SK-N-DZ (cell line): Measurements from ENCODE around the gene ATF7.
"Not testable (repeated sequence)": the region's sequence is repeated elsewhere in the genome, so short reads cannot be mapped to it uniquely, and the experiment has no call there.

Experiments used
- DNase-seq: peaks from one replicate; pipeline ENCODE4 v3.0.0-alpha.2; 2015; ENCODE audit warnings: low spot score

Gene ATF7

DNA sequence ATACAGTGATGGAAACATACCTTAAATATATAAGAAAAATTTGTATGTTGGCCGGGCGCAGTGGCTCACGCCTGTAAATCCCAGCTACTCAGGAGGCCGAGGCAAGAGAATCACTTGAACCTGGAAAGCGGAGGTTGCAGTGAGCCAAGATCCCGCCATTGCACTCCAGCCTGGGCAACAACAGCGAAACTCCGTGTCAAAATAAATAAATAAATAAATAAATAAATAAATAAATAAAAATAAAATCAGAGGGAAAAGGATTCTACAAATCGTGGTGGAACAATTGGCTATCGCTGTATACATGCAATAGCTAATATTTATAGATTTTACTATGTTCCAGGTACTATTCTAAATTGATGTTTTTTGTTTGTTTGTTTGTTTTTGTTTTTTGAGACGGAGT lies 1.7 kb upstream of the ATF7 start:
- no peak for DNase-seq

DNA sequence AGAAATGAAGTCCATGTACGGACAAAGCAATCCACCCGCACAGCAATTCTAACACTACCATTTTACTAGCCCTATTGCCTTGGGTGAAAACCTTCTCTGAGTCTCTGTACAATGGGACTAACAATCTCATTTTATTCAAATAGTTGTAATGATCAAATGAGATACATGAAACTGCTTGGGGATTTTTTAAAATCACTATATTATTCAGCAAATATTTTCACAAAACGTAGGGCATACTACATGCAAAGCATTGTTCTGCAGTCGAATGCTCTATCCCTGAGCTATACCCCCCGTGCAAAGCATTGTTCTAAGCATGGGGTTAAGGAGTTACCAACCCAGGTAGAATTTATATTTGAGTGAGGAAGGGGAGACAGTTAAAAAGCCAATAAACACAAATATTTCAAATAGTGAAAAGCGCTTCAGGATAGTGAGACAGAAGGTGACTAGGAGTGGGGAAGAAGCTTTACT lies 554 bp upstream of the ATF7 start:
- no peak for DNase-seq

DNA sequence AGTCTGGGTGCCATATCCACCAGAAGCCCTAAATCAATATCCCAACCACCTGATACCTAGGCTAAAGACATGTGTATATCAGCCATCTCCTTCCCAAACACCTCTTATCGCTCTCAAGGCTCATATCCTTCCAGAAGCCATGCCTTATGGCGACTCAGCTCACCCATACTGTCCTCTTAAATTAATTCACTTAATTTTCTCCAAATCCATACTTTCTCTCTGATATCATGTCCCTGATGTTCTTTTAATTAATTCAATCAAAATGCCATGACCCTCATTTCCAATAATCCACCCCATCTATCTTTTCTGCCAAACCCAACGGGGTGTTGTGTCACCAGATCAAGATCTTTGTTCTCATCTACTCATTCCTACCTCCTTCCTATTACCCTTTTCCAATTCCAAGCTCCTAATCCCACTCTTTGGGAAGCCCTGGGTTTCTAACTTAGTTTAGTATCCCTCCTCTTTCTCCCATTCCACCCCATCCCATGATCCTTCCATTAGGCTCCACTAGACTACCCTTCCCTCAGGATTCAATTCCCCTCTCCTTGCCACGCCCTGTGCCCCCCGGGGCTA lies 723 bp downstream of the ATF7 start:
- DNase-seq: no peak

DNA sequence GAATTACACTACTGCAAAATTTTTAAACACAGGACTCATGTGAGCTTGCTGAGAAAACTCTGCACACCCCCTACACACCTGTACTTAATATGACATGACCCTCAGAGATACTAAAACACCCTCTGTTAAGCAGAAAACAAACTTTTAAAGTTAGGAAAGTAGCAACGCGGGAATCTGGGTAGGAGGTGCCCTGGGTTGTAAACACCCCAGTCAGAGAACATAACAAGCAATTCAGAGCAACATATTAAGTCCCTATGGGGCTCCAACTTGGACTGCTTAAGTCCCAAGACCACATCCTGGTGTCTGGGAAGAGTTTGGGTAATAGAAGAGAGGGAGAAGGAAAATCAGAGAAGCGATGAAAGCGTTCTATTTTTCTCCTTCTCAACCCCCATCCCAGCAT lies 1.2 kb downstream of the ATF7 start:
- no peak for DNase-seq

DNA sequence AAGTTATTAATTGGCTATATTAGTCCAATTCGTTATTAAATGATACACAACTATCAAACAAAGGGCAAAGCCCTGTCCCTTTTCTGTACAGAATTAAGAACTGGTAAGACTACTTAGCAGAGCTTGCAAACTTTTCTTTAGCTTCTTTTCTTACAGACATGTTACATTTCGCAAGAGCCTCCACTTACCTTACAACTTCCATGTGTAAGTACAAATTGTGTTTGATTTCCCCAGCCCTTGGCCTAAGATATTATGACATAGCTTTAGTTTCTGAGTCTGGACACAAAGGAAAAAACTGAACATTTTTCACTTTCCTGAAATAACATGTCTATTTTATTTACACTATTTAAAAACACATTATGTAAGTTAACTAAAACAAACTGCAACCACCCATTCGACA lies 1.7 kb downstream of the ATF7 start:
- DNase-seq: no peak

DNA sequence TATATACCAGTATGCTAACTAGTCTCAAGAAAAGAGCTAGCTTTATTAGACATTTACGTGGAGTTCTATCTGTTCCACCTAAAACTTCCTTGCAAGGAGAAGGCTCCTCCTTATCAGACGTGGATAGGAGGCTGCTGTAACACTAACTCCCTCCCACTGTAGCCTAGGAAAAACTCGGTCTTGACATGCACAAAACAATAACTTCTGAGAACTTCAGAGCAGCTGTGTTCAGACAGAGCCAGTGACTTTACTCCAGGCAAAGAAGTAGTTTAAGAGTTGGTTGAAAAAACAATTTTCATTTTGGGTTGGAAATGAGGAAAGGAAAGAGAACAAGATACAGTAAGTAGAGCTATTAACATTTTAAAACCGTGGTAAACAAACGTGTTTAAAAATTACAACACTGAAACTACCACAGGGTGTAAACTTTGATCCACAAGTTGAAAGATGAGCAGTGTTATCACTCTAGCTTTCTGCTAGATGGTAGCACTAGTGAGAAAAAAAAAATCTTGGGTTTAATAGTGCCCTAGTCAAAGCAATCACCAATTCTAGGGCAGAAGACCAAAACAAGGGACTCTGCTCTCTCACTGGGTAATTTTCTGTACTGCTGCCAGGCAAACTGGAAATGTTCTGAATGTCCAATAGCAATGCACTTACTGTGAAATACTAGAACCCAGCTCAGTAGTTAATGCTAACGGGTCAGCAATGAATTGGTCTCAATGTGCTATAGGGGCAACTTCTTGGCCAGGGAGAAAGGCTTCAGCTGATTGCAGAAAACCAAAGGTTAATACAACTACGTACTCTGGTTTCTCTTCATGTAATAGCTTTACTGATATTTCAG lies 2.4 kb downstream of the ATF7 start:
- DNase-seq: no peak

DNA sequence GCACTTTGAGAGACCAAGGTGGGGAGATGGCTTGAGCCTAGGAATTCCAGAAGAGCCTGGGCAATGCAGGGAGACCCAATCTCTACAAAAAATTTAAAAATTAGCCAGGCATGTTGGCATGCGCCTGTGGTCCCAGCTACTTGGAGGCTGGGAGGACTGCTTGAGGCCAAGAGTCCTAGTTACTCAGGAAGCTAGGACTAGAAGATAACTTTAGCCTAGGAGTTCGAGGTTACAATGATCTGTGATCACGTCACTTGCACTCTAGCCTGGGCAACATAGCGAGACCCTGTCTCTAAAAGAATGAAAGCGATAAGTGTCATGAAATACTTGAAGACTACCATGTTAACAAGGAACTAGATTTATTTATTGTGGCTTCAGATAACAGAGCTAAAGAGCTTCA lies 3.5 kb downstream of the ATF7 start:
- no peak for DNase-seq

DNA sequence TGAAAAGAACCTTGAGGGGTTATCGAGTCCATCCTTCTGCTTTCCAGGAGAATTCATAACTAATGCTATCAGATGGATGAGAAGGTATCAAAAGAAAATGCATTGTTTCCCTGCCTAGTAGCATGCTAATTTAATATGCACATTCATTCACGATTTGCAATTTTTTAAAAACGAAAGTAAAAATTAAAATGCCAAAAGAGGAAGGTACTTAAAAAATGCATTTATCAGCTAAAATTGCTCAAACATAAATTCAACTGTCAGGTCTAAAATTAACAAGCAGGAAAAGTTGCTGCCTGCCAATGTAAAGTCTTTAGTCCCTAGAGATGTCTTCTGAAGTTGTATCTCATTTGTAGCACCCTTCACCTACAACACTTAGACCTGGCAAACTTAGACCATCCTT lies 7.9 kb downstream of the ATF7 start:
- DNase-seq: no peak

DNA sequence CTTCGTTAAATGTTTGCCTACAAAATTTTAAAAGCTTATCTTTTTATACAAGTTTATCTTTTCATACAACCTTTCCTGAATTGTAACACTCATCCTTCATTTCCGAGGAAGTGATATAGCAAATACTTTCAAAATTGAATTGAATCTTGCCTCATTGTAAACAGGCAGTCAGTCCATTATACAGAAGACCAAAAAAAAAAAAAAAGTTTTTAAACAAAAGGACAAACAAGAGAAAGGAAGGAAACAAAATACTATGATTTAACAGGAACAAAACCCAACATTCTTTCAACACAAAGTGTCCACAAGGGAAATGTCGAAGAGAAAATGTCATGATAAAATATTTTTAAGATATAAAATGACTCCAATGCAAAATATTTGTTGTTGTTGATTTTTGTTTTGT lies 8.5 kb downstream of the ATF7 start:
- DNase-seq: no peak

DNA sequence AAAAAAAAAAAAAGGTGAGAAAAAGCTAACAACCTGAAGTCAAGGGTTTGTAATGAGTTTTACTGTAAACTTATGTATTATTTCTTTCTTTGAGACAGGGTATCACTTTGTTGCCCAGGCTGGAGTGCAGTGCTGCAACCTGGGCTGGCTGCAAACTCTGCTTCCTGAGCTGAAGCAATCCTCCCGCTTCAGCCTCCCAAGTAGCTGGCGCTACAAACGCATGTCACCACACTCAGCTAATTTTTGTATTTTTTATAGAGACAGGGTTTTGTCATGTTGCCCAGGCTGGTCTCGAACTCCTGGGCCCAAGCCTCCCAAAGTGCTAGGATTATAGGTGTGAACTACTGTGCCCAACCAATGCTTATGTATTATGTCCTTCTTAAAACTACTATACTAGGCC lies 9.2 kb downstream of the ATF7 start:
- DNase-seq: no peak

DNA sequence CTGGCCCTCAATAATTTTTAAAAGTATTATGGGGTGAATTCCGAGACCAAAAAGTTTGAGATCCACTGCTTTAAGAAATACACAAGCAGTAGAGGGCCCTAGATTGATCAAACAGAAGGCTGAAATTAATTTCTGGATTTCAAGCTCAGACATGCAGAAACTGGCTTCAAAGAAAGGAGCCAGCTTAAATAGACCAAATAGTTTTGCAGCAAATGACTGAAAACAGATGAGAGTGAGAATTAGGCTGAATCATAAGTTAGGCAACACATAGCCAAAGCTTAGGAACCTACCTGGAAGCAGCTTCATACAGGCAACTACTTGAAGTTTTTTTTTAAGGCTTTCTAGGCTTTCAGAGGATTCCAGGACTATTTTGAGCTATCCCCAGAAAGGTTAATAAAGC lies 12.4 kb downstream of the ATF7 start:
- DNase-seq: no peak

DNA sequence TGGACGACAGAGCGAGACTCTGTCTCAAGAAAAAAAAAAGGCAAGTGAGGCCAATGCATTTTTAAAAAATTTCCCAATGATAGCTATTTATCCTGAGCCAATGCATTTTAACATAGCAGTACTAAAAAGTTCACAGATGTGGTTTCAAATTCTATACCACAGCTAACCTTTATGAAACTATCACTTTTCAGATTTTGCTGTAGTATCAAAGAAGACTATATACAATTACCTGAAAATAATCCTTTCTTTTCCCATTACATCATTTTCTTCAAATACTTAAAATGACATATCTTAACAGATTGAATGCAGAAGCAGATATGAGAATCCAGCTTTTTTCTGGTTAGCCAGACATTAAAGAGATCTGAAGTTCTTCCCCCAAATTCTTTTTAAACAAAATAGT lies 13.2 kb downstream of the ATF7 start:
- no peak for DNase-seq

DNA sequence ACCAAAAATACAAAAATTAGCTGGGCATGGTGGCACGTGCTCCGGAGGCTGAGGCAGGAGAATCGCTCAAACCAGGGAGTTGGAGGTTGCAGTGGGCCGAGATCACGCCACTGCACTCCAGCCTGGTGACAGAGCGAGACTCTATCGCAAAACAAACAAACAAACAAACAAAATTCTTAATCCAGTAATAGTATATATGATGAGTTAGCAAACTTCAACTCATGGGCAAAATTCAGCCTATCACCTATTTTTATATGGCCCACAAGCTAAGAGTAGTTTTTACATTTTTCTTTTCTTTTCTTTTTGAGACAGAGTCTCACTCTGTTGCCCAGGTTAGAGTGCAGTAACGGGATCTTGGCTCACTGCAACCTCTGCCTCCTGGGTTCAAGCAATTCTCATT lies 14.9 kb downstream of the ATF7 start:
- no peak for DNase-seq

DNA sequence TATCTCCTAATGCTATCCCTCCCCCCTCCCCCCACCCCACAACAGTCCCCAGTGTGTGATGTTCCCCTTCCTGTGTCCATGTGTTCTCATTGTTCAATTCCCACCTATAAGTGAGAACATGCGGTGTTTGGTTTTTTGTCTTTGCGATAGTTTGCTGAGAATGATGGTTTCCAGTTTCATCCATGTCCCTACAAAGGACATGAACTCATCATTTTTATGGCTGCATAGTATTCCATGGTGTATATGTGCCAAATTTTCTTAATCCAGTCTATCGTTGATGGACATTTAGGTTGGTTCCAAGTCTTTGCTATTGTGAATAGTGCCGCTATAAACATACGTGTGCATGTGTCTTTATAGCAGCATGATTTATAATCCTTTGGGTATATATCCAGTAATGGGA lies 19.5 kb downstream of the ATF7 start:
- DNase-seq: not testable (repeated sequence)

DNA sequence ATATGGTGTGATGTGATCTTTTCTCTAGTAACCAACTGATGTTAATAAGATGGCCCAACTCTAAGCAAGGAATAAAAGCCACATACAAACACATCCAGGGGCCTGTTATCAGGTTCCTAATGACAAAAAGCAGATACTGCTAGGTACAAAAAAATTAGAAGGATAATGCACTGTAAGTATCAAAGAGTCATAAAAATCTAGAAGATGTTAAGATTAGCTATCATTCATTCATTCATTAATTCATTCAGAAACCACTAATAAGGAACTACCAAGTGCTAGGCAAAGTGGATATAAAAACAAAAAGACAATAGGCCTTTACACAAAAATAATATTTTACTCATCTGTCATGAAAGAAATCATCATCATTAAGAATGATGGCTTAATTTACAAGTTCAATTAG lies 21.6 kb downstream of the ATF7 start:
- DNase-seq: no peak

DNA sequence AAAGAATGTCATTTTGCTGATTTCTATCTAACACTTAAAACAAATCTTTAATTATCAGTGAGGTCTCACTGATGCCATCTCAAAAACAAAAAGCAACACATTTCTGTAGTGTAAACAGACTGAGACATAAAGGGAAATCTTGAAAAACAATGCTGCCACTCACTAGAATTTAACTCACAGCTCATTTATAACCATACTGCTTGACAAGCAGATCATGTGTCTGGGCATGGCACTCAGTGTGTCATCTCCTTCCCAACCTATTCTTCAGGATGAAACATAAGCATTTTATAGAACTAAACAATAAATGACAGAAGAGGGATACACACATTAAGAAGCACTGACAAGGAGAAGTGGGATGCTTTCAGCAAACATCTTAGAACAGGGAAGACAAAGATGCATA lies 22.4 kb downstream of the ATF7 start:
- no peak for DNase-seq

DNA sequence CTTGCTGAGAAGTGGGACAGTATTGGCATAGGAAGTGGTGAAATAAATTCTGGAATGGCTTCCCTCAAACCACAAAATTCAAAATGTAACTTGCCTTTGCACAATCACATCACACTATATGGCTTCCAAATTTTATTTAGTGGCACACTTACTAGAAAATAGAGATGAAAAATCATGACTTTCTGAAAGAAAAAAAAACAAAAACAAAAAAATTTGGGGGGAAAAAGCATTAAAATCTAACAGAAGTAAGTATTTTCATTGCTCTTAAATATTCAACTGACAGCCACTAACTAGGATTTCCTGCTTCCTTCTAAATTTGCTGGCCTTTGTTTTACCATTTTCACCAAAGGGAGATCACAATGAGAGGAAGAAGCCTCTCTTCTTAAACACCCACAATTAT lies 23.0 kb downstream of the ATF7 start:
- DNase-seq: no peak

DNA sequence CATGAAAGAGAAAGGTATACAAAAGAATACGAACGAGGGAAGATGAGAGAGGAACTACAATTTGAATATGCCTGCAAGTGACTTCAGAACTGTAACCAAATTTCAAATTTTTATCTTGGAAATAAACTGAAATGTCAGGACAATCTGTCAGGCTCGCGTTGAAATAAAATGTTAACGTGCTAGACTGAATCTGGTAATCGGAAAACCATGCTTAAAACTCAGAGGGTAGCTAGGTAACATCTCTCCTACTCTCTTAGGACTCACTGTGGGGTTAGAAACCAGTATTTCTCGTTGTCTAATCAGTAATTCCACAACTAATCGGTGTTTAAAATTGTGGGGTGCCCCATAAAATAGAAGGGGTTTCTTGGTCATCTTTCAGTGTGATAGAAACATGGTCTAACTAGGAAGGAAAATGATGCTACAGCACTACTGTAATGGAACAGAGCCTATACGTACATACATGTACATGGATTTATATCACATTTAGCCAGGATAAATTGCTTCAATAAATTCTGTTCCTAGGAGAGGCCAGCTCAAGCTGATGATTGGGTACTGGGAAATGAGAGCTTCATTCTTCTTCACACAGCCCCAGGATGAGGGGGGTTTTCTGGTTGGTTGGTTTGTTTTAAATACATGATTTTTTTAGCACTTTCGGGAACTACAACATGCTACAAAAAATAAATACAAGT lies 23.9 kb downstream of the ATF7 start:
- no peak for DNase-seq

DNA sequence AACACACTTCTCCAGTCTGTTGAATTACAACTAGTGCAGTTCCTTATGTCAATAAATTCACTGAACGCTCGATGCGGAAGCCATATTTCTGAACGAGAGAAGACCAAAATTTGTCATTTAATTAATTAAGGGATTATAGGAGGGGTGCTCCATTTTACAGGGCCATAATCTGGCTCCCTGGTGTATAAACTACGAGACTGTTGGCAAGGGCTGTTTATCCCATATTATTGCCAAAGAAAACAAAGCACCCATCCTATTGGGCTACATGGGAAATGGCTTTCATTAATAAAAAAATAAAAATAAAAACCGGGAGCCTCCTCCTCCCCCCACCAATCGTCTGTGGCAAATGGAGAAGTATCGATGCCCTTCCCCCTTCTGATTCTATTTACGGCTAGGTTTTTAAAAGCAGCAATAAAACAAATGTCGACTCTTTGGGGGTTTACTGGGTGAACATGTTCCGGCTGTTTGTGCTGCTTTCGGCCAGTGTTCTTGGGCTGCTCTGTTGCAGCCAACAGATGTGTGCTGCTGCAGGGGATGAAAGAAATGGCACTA lies 24.8 kb downstream of the ATF7 start:
- no peak for DNase-seq

DNA sequence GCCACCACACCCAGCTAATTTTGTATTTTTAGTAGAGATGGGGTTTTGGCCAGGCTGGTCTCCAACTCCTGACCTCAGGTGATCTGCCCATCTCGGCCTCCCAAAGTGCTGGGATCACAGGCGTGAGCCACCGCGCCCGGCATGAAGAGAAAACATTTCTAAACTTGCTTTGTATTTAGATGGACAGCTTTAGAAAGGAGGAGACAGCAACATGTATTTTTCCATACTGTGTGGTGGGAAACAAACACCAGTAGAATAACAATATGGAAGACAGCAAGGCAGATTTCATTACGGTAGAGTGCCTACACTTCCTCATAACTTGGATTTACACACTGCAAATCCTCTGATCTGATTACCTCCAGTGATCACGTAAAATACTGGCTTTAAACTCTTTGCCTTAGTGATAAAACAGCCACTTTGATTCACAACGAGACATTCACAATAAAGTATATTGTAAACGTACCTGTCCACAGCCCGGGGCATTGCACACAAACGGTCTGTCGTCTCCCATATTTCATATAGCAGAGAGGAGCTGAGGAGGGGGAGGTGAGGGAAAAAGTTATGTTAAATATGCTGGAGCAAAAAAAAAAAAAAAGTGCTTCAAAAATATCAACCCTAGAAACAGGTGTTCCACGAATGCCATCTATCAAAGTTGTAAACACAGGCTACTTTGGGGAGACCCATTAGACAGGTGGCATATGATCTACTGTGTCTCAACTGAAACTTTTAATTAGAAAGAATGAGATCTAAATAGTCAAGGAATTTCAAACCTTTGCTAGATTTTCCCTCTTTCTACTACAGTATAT lies 25.5 kb downstream of the ATF7 start:
- no peak for DNase-seq

DNA sequence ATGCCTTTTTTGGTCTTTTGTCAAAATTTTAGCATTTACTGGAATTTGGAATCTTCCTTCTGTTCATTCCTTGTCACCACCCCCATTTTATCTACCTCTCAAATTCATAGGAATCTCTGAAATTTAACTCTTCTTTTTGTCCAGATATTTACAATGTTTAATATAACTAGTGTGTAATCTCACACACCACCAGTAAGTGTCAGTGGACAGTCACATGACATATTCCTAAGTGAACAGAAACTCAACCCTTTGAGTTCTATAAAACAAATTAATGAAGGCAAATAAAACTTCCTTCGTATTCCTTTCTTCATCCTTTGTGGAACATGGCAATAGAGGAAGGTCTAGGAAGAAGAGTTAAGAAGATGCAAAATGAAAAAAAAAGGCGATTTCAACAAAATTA lies 26.6 kb downstream of the ATF7 start:
- DNase-seq: no peak

DNA sequence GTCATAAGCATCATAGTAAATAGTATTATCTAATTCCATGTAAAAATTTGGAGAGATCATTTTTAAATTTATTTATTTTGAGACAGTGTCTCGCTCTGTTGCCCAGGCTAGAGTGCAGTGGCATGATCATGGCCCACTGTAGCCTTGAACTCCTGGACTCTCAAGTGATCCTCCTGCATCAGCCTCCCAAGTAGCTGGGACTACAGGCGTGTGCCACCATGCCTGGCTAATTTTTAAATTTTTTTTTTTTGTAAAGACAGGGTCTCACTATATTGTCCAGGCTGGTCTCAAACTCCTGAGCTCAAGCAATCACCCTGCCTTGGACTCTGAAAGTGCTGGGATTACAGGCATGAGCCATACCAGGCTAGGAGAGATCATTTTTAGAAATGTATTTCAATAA lies 27.2 kb downstream of the ATF7 start:
- DNase-seq: not testable (repeated sequence)
